ENCODE measurements around the gene TICRR.
"Not testable (repeated sequence)": the region's sequence is repeated elsewhere in the genome, so short reads cannot be mapped to it uniquely, and the experiment has no call there.

Gene TICRR

DNA sequence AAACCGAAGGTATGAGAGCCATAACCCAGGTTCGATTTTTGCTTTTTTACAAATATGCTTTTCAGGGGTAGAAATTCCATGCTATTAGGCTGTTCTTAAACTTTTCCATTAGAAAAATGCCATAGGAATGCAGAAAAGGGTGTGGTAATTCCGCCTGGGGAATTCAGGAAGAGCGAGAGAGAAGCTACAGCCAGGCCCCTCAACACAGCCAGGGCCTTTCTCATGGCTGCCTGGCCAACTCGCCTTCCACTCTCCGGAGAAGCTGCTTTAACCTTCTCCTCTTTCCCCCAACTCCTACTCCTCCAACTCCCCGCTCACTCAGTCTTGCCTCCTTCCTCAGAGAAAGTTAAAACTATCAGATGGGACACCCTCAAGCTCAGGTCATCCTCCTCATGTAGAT is 9.1 kb upstream of the TICRR start:
- DNase-seq (ENCODE audit: low read depth) = peak; percentile 18

DNA sequence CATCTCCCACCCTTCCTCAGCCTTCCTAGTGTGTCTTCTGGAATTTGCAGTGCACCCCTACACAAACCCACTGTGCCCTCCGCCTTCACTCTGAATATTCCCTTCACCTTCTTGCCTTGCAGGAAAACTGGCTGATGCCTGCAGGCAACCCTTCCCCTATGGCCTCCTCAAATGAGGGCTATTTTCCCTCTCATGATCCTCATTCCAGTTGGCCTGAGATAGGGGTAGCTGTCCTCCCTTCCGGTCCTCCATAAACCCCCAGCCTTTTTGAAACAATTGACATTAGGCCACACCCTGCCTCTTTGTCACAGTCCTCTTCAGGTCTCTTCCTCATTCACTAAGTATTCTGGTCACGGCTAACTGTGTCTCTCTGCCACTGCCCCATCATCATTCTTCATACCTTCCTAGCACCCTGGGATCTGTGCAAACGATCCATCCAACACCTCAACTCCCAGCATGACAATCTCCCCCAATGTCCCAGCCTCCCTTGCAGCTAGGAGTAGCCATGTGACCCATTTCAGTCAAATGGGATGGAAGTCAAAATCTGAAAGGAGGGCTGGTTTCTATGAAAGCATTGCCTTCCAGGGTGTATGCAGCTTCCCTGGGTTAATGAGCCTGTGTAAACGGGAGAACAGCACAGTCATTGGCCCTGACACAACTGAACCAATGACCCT is 8.5 kb upstream of the TICRR start:
- no peak for DNase-seq (ENCODE audit: low read depth)

DNA sequence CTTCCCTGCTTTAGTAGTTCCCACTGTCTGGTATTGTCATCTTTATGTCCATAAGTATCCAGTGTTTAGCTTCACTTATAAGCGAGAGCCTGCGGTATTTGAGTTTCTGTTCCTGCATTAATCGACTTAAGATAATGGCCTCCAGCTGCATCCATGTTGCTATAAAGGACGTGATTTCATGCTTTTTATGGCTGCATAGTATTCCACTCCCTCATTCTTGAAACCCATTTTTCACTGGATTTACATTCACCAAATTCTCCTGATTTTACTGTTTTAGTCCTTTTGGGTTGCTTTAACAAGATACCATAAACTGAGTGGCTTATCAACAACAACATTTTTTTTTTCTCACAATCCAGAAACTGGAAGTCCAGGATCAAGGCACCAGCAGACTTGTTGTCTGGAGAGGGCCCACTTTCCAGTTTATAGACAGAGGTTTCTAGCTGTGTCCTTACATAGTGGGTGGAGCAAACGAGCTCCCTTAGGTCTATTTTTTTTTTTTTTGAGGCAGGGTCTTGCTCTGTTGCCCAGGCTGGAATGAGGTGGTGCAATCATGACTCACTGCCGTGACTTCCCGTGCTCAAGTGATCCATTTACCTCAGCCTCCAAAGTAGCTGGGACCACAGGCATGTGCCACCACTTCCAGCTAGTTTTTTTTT is 6.1 kb upstream of the TICRR start:
- DNase-seq (ENCODE audit: low read depth) = no peak

DNA sequence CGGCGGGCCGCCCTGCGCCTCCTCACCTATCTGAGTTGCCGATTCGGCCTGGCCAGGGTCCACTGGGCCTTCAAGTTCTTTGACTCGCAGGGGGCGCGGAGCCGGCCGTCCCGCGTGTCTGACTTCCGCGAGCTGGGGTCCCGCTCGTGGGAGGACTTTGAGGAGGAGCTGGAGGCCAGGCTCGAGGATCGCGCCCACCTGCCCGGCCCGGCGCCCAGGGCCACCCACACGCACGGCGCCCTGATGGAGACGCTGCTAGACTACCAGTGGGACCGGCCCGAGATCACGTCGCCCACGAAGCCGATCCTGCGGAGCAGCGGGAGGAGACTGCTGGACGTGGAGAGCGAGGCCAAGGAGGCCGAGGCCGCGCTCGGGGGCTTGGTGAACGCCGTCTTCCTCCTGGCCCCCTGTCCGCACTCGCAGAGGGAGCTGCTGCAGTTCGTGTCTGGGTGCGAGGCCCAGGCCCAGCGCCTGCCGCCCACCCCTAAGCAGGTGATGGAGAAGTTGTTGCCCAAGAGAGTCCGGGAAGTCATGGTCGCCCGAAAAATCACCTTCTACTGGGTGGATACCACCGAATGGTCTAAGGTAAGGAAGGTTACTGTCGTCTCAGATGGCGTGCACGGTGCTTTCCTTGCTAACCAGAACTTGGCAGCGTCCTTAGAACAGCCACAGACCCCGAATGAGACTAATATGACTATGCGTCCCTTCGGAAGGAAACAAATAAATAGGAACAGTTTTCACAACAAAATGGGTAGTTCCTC is 567 bp downstream of the TICRR start:
- peak; percentile 26 for DNase-seq (ENCODE audit: low read depth)

DNA sequence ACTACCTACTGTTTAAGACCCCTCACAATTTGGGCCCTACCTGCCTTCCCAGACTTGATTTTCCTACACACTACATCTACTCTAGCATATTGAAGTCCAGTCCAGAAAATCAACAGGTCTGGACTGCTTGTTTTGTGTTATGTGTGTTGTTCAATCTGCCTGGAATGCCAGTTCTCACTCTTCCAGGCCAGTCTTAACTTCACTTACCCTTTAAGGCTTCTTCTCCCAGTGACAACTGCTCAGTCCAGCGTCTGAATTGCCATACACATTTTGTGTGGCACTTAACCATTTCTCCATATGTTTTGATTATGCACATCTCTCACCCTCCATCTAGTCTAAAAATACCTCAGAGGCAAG is 1.1 kb downstream of the TICRR start:
- DNase-seq (ENCODE audit: low read depth) = peak; percentile 27

DNA sequence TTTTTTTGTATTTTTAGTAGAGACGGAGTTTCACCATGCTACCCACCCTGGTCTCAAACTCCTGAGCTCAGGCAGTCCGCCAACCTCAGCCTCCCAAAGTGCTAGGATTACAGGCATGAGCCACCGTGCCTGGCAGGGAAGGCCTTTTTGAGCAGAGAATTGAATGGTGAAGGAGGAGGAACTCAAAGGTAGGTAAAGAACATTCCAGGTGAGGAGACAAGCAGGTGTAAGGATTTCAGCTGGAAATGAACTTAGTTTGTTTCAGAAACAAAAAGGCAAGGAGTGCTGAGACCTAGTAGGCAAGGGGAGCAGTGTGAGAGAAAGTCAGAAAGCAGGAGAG is 2.5 kb downstream of the TICRR start:
- DNase-seq (ENCODE audit: low read depth) = peak; percentile 14

DNA sequence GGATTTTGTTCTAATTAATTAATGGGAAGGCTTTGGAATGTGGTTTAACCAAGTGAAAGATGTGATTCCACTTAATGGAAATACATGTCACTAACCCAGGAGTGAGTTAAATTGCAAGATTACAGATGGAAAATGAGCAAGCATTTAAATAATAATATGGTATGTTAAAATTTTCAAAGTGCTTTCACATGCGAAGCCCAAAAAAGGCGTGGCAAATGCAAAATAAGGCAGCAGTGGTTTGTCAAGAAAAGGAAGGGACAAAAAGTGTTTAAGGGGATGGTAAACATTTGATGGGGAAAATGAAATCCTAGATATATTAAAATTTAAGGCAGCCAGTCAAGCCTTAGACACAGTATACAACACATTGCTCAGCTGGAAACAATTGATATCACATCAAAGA is 2.9 kb downstream of the TICRR start:
- DNase-seq (ENCODE audit: low read depth) = peak; percentile 13

DNA sequence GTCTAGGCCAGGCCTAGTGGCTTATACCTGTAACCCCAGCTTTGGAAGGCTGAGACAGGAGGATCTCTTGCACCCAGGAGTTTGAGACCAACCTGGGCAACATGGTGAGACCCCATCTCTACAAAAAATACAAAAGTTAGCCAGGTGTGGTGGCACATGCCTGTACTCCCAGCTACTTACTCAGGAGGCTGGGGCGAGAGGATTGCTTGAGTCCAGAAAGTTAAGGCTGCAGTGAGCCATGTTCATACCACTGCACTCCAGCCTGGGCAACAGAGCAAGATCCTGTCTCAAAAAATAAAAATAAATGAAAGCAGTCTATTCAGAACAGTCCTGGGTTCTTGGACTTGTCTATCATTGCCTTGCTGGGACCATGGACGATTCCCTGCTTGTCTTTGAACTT is 5.5 kb downstream of the TICRR start:
- DNase-seq (ENCODE audit: low read depth) = not testable (repeated sequence)

DNA sequence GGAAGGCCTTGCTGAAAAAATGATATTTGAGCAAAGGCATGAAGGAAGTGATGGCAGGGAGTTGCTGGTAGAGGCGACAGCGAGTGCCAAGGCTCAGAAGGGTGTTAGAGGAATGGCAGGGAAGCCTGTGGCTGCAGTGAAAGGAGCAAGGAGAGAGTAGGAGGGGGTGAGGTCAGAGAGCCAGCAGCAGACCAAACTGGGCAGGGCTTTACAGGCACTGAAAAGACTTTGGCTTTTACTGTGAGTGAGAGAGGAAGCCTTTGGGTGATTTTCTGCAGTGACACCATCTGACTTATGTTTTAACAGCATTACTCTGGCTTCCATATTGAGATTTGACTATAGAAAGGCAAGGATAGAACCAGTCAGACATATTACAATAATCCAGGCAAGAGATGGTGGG is 11.4 kb downstream of the TICRR start:
- DNase-seq (ENCODE audit: low read depth) = no peak

DNA sequence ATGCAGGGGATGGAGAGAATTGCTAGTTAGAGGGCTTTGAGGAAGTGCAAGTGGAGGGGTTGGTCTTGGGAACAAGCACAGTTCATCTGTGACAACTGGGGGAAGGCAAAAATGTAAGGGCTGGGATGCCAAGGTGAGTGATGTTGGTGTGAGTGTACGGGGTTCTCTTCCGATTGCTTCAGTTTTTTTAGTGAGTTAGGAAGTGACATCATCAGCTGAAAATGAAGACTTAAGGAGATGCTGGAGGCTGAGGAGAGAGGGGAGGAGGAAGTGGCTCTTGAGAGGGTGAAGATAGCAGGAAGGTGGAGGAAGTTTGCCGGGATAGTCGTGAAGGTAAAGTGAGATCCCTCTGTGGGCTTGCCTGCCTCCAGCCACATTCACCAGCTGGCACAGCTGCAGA is 12.7 kb downstream of the TICRR start:
- DNase-seq (ENCODE audit: low read depth) = peak; percentile 67

DNA sequence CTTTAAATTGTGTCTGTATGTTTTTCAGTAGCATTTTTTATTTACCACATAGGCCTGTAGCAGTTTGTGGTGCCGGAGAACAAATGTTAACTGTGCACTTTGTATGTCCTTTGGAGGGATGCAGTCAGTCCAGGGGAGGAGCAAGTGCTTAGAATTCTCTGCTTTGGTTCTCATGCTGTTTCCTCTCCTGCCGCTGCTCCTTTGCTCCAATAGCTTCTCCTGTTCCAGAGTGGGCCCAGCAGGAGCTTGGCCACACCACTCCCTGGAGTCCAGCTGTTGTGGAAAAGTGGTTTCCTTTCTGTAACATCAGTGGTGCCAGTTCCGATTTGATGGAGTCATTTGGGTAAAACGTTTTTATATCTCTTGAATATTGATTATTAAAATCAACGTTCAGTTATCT is 16.6 kb downstream of the TICRR start:
- no peak for DNase-seq (ENCODE audit: low read depth)

DNA sequence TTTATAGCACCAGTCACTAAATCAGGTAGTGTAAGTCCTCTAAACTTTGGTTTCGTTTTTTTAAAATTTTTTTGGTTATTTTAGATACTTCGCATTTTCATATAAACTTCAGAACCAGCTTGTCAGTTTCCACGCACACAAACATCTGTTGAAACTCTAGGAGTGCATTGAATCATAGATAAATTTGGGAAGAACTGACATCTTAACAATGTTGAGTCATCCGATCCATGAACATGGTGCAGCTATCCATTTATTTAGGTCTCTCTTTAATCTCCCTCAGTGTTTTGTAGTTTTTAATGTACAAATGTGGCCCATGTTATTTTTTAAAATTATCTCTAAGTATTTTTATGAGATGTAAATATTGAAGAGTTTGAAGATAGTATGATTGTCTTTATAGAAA is 17.7 kb downstream of the TICRR start:
- DNase-seq (ENCODE audit: low read depth) = no peak

DNA sequence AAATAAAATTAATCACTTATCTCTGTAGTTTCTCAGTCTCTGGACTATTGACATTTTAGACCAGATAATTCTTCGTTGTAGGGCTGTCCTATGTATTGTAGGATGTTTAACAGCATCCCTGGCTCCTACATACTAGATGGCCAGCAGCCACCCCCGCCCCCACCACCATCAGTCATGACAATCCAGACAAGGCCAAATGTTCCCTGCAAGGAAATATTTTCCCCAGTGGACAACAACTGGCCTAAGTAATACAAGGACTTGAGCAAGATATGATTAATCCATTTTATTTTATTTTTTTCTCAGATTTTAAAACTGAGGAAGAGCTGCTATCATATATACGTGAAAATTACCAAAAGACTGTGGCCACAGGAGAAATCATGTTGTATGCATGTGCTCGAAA is 23.8 kb downstream of the TICRR start:
- DNase-seq (ENCODE audit: low read depth) = no peak

DNA sequence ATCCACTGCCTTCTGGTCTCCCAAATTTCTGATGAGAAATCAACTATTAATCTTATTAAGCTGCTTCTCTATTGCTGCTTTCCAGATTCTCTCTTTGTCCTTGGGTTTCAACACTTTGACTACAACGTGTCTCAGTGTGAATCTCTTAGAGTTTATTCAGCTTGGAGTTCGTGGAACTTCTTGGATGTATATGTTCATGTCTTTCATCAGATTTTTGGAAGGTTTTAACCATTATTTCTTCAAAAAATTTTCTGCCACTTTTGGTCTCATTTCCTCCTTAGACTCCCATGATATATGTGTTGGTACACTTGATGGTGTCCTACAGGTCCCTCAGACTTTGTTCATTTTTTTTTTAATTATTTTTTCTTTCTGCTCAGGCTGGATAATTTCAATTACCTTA is 36.0 kb downstream of the TICRR start:
- no peak for DNase-seq (ENCODE audit: low read depth)

DNA sequence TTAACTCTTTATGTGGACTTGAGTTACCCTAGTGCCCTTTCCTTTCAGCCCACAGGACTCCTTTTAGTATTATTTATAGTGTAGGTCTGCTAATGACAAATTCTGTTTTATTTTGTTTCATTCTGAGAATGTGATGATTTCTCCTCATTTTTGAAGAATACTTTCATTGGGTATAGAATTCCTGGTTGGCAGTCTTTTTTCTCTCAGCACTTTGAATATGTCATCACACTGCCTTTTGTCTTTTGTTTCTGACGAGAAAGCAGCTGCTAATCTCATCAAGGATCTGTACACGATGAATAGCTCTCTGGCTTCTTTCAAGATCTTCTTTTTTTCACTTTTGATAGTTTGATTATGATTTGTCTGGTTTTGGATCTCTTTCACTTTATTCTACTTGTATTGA is 37.8 kb downstream of the TICRR start:
- DNase-seq (ENCODE audit: low read depth) = no peak

DNA sequence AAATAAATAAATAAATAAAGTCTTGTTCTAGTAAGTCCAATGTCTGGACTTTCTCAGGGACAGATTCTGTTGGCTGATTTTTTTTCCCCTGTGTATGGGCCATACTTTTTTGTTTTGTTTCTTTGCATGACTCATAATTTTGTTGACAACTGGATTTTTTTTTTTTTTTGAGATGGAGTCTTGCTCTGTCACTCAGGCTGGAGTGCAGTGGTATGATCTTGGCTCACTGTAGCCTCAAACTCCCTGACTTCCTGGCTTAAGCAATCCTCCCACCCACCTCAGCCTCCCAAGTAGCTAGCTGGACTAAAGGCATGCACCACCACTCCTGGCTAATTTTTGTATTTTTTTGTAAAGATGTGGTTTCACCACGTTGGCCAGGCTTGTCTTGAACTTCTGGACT is 38.9 kb downstream of the TICRR start:
- DNase-seq (ENCODE audit: low read depth) = peak; percentile 15

DNA sequence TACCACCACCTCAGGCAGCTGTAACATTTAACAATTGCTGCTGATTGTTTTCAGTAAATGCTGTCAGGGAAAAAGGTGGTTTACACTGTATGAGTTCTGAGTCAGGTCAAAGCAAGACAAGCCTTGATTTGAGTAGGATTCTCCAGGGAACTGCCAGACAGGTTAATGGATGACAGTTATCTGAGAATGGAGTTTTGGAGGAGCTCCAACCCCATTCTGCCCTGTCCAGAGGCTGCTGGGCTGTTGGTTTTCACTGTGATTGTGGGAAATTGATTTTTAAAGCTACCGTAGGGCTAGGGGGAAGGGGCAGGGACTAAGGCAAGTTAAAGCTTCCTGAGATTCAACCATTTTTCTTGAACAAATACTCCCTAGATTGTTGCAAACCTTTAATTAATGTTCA is 39.9 kb downstream of the TICRR start:
- no peak for DNase-seq (ENCODE audit: low read depth)

DNA sequence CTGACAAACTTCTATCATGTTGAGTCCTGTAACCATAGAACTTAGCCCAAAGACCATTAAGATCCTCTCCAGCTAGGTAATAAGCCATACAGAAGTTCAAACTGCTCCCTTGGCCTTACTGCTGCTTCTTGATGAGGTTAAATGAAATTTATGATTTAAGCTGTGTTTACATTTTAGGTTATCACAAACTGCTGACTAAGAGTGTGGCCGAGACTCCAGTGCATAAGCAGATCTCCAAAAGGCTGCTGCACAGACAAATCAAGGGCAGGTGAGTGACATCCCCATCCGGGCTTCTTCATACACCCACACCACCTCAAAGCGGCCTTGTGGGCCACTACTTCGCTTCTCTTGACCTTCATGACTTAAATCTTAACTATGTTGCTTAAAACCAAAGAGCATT is 41.0 kb downstream of the TICRR start:
- no peak for DNase-seq (ENCODE audit: low read depth)

DNA sequence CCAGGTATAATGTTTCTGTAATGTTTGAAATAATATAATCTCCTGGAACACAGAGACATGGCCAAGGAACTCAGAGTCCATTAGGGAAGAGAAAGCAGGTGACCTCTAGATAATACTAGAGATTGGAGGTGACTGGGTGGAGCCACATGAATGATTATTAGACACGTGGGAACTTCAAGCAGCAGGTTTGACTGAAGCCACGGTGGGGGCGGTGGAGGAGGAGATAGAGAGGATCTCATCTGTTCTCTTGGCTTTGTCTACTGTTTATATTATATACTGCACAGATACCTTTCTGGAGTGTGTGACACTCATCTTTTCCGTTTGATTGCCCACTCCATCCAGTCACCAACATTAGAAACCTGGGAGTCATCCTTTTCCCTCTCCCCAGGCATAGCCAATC is 46.3 kb downstream of the TICRR start:
- DNase-seq (ENCODE audit: low read depth) = no peak

DNA sequence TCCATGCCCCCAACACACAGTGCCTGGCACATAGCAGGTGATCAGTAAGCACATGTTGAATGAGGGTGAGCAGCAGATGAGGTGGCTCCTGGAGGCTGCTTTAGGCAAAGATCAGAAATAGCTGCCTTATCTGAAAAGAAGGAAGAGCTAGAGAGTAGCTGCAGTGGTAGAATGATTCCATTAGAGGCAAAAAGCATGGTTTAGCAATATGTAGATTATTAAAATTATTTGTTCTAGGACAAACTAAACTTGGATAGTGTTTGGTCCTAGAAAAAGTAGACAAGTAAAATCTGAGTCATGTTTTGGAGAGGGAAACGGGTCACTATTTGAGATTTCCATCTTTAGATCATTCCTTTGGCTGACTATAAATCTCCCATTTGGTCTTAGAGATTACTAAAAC is 47.9 kb downstream of the TICRR start:
- DNase-seq (ENCODE audit: low read depth) = peak; percentile 14

DNA sequence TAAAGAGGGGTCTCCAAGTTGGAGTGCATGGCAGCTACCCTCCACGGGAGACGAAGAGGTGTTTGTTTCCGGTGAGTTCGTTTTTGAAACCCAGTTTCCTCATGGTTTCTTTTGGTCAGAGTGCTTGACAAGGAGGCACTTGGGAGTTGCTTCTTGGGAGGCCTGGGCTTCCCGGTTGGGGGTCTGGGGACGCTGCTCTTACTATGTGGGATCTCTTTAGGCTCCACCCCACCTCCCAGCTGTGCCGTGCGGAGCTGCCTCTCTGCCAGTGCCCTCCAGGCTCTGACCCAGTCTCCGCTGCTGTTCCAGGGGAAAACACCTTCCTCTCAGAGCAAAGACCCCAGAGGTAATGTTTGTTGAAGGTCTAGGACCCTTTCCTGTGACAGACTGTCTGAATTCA is 50.4 kb downstream of the TICRR start:
- no peak for DNase-seq (ENCODE audit: low read depth)

DNA sequence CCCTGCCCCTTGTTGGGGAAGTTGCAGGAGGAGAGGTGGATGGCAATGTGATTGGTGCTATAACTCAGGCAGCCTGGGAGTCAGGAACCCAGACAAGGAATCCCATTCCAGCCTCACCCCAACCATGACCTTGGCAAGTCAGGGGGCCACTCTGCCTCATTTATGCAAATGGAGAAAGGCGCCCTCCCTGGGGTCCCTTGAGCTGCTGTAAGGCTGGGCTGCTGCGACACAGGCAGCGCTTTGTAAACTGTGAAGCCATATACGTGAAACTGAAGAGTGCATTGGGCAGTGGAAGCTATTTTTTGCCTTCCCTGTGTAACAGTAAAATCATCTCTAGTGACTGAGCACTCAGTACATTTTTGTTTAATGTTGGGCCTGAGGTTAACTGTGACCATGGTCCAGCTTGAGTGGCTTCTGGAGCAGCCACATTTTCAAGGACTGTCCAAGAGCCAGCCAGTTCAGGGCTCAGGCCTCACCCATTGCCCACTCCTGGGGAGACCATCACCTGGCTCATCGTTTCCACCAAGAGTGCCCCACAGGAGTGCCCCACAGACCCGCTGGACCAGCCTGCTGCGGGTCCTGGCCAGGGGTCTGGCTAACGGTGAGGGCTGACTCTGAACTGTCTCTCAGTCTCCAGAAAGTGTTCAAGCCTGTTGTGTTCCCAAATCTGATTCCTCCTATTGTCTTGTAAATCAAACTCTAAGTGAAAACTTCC is 52.1 kb downstream of the TICRR start:
- no peak for DNase-seq (ENCODE audit: low read depth)

DNA sequence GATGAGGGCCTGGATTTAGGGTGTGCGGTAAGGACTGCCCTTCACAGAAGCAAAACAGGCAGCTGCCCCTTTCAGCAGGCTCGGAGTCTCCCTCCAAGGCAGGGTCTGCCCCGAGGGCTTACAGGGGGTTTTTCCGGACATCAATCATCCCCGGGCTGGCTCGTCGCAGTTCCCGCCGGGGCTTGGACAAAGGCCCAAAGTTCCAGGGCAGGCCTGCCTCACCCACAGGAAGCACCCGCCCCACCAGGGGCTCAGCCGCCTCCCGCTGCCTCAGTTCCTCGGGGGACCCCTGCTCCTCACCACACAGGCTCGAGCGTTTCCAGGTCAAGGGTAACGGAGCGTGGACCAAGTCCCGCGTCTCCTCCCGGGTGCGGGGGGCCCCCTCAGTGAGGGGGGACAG is 53.0 kb downstream of the TICRR start:
- no peak for DNase-seq (ENCODE audit: low read depth)
